Non-pigmented ciliary epithelial cell (primary cell): ENCODE data around the gene PSORS1C2.
"Not testable (repeated sequence)": the region's sequence is repeated elsewhere in the genome, so short reads cannot be mapped to it uniquely, and the experiment has no call there.

Experiments used
- DNase-seq: peaks from one replicate; pipeline ENCODE4 v3.0.0-alpha.2; 2010; ENCODE audit warnings: low read depth

Gene PSORS1C2

GRCh38 chr6:31165986-31166385 is 27.1 kb upstream of the PSORS1C2 start:
- no peak for DNase-seq

DNA sequence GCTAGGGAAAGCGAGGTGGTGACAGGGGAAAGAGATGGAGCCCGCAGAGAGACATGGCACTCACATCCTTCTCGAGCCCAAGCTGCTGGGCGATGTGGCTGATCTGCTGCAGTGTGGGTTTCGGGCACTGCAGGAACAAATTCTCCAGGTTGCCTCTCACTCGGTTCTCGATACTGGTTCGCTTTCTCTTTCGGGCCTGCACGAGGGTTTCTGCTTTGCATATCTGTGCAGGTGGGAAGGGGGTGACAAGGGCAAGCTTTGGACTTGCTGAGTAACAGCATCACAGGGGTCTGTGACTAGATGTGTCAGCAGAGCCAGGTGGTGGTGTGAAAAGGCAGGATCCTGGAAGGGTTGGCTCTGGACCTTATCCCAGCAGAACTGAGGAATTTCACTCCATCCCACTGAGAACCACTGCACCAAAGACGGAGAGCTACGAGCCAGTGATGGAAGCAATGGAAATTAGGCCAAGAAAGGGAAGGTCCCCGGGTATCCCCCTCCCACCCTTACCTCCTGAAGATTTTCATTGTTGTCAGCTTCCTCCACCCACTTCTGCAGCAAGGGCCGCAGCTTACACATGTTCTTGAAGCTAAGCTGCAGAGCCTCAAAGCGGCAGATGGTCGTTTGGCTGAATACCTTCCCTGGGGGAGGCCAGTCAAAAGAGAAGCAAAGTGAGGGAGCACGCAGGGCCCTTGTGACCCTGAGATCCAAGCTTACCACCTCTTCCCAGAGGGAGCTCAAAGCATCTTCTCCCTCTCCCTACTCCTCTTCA is 26.4 kb upstream of the PSORS1C2 start:
- DNase-seq = not testable (repeated sequence)

DNA sequence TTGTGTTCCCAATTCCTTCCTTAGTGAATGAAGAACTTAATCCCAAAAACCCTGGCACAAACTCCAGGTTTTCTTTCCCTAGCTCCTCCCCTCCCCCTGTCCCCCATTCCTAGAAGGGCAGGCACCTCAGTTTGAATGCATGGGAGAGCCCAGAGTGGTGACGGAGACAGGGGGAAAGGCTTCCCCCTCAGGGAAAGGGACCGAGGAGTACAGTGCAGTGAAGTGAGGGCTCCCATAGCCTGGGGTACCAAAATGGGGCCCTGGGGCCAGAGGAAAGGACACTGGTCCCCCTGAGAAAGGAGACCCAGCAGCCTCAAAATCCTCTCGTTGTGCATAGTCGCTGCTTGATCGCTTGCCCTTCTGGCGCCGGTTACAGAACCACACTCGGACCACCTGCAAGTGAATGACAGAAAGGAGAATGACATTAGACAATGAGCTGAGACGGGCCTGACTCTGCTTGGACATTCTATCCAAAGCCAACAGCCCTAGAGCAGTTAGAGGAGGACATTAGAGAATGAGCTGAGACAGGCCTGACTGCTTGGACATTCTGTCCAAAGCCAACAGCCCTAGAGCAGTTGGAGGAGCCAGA is 25.7 kb upstream of the PSORS1C2 start:
- not testable (repeated sequence) for DNase-seq

GRCh38 chr6:31163922-31164321 is 25.1 kb upstream of the PSORS1C2 start:
- no peak for DNase-seq

DNA sequence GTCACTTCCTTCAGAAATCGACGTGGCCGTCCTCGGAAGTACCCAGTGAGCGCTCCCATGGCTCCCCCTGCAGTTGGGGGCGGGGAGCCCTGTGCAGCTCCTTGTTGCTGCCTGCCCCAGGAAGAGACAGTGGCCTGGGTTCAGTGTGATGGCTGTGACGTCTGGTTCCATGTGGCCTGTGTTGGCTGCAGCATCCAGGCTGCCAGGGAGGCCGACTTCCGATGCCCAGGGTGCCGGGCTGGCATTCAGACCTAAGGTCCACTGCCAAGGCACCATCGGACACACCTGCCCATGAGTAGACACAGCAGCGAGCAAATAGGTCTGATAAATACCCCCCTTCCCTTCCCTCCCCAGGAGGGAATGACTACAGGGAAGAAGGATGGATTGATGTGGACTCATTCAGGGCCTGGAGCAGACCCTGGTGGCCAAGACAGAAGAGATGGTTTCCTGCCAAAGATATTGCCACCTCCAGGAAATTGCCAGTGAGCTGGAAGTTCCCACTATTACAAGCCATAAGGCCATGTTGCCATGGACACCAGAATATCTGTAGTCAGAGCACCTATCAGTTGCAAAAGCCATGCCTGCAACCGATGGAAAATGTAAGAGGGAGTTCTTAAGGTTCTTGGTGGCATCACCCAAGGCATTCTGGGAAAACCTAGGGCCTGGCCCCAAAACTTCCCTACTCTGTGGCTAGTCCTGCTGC is 23.7 kb upstream of the PSORS1C2 start:
- DNase-seq = no peak

- DNase-seq = no peak
Observed at GRCh38 chr6:31161216-31162126, 22.6 kb upstream of the PSORS1C2 start.

DNA sequence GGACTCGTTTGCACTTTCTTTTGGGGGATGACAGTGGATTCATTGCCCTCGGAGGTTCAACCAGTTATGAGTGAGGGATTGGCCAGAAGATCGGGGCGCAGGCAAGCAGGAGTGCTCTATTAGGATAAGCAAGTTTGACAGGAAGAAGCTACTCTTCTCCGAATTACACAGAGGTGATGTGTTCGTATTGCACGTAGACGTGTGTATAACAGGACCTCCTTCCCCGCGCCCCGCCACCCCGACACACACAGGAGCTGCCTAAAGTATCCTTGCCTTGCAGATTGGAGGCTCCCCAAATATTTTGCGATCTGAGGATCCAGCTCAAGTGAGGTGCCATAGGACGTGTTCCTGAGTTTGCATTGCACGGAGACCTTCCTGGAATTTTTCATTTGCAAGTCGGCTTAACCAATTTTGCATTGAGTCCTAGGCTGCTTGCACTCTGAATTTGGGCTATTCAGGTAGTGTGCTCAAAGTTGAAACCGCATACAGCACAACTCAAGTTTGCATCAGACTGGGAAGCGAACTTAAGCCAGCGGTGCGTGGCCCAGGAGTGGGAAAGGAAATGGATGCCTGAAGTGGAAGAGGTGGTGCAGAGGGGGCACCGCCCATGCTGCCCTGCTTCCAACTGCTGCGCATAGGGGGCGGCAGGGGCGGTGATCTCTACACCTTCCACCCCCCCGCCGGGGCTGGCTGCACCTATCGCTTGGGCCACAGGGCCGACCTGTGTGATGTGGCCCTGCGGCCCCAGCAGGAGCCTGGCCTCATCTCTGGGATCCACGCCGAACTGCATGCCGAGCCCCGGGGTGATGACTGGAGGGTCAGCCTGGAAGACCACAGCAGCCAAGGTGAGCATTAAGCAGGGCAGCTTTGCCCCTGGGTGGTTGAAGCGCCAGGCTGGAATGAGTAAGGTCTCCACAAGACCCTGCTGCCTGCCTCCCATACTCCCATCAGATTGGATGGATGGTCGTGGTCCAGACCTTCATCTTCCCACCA is 20.3 kb upstream of the PSORS1C2 start:
- no peak for DNase-seq

DNA sequence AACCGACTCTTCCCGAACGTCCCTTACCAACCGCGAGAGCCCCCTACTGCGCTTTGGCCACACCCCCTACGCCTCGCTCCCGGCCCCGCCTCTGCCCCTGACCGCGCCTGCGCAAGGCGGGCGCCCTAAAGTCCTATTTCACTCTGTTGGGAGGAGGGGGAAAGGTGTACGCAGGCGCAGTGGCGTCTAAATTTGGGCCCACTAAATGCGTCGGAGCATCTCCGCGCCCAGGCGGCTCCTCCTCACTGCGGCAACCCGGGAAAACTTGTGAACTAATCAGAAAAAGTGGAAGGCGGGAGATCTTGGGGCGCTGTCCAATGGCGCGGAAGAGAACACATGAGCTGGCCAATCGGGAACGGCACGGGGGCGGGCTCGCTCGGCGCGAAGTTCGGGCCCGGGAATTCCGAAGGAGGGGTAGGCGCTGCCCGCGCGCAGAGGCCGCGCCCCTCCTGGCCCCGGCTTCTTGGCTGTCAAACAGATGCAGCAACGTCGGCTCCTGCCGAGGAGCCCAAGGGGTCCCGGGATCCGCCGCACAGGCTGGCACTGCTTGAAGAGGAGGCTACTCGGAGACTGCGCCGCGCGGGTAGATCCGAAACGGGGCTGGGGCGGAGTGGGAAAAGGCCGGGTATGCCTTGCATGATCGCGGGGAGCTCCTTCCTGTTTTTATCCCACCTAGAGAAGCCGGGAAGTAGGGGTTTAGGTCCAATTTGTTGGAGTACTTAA is 19.4 kb upstream of the PSORS1C2 start, which contains the start of gene TCF19:
Gene TCF19, plus strand, starts transcription at position 450 of the 723 bp plus-strand sequence. CDS start 881 bp downstream, outside the sequence.
- DNase-seq = peak; percentile 93

- no peak for DNase-seq
Observed at GRCh38 chr6:31157513-31158139, 18.8 kb upstream of the PSORS1C2 start, which contains the start of gene CCHCR1. TSS of gene CCHCR1 (minus strand) at chr6:31157802. CDS start at chr6:31157600, 202 bp downstream.

GRCh38 chr6:31156641-31157040 is 17.8 kb upstream of the PSORS1C2 start:
- no peak for DNase-seq

DNA sequence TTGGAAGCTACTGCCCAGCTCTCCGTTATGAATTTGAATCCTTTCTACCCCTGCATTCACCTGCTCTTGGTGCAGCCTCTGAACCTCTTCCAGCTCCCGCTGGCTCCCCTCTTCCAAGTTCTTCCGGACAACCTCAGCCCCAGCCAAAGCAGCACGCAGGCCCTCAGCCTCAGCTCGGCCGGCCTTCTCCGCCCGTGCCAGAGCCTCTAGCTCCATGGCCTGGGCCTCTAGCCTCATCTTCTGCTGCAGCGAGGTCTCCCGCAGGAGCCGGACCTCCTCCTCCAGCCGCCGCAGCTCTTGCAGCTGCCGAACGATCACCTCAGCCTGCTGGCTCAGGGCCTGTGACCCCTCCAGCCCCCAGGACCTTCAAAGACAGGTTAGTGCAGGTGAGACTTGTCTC is 15.6 kb upstream of the PSORS1C2 start:
- DNase-seq = no peak

- DNase-seq = no peak
Observed at GRCh38 chr6:31152781-31153180, 13.9 kb upstream of the PSORS1C2 start.

GRCh38 chr6:31149827-31150447 is 11.1 kb upstream of the PSORS1C2 start:
- DNase-seq = no peak

DNA sequence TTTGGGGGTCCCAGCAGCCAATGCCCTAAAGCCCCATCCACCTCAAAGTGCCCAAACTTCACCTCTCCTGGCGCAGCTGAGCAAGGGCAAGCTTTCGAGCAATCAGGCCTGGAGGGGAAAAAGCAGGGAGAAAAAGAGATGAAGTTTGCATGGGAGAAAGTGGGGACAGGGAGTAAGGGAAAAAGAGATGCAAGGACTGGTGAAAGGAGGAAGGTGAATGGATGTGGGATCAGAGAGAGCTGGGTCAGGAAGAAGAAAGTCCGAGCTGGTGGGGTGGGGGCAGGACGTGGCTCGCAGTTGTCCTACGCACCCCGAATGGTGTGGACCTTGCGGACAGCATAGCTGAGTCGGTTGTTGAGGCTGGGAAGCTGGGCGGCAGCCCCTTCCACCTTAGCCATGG is 6.5 kb upstream of the PSORS1C2 start:
- DNase-seq = no peak

GRCh38 chr6:31144970-31145340 is 6.1 kb upstream of the PSORS1C2 start:
- DNase-seq = no peak

DNA sequence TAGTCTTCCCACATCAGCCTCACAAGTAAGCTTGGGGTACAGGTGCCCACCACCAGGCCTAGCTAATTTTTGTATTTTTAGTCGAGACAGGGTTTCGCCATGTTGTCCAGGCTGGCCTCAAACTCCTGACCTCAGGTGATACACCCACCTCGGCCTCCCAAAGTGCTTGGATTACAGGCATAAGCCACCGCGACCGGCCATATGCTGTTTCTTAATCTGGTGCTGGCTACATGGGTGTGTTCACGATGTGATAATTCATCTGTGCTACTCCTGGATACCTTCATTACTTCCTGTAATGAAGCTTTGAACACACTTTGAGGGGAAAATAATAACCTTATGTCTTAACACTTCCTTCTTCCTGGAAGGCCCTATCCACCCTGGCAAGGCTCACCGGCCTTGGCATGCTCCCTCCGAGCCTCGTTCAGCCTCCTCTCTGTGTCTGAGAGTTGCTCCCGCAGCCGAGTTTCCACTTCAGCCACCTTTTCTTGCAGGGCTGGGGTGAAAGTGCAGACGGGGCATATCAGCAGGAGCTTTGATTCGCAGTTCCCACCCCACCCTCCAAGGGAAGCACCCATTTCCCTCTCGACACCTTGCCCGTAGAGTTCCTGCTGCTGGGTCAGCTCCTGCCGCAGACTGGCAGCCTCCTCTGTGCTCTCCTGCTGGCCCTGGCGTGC is 5.6 kb upstream of the PSORS1C2 start:
- DNase-seq = no peak

- DNase-seq = peak; percentile 59
Observed at GRCh38 chr6:31143148-31143547, 4.3 kb upstream of the PSORS1C2 start.

DNA sequence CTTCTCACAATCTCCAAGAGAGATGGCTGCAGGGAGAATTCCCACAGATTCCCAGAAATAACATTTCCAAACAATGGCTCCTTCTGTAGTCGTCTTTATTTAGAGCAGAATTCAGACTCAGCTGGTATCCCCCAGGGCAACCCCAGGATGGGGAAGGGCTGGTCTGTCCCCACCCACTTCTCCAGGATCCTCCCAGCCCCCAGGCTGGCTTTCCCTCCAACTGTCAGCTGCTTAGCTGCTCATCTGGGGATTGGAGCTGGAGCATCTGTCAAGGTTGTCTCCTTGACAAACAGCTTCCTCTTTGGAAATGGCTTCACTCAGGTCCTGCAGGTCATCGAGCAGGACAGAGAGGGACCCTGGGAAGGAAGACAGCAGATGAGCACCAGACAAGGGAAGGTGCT is 3.5 kb upstream of the PSORS1C2 start:
- DNase-seq = no peak
